Sigmoid colon (tissue), 7 donors: Measurements from ENCODE around the gene PUS10. TPM values are rescaled to one million over a fixed set of nuclear protein-coding genes. Genes with fewer than 3 reads are reported as not detected.
"Not testable (repeated sequence)": the region's sequence is repeated elsewhere in the genome, so short reads cannot be mapped to it uniquely, and the experiment has no call there.

Experiments used
- DNase-seq: peaks from one replicate; pipeline ENCODE4 v3.0.0-alpha.2; 2019
- H3K27ac ChIP-seq, 4 donors: fragments of 200-600 bp; sonication (generic); one replicate each; pipeline ENCODE4 v1.5.1; 2016 to 2019; ENCODE audit warnings: mild to moderate bottlenecking in 1 of 4
- H3K27me3 ChIP-seq, 3 donors: fragments of 200-600 bp; sonication (generic); one replicate each; pipeline ENCODE4 v1.5.1; 2019; ENCODE audit warnings: mild to moderate bottlenecking in 1 of 3
- H3K36me3 ChIP-seq, 4 donors: fragments of 200-600 bp; sonication (generic); one replicate each; pipeline ENCODE4 v1.5.1; 2016 to 2019
- H3K4me1 ChIP-seq, 4 donors: fragments of 200-600 bp; sonication (generic); one replicate each; pipeline ENCODE4 v1.5.1; 2017 to 2019
- H3K4me3 ChIP-seq, 4 donors: fragments of 200-600 bp; sonication (generic); one replicate each; pipeline ENCODE4 v1.5.1; 2017 to 2019; ENCODE audit warnings: mild to moderate bottlenecking in 2 of 4, moderate library complexity in 1 of 4
- H3K9me3 ChIP-seq, 4 donors: fragments of 200-600 bp in 3 of 4; sonication (generic) in 3 of 4; one replicate each; pipeline versions ENCODE4 v1.5.1 to v1.6.1; 2013 to 2019
- EP300 ChIP-seq, 4 donors: sonication (generic); formaldehyde crosslinking; IDR thresholded peaks; one replicate each; pipeline ENCODE4 v1.6.1; 2017; ENCODE audit warnings: antibody characterized with exemption in 4 of 4
- POLR2A ChIP-seq, 2 donors: fragments of 450-650 bp; IDR thresholded peaks; one replicate each; pipeline ENCODE4 v1.6.1; 2016; ENCODE audit warnings: antibody characterized with exemption in 2 of 2, mild to moderate bottlenecking in 2 of 2, moderate library complexity in 2 of 2
- POLR2AphosphoS5 ChIP-seq, 4 donors: sonication (generic); formaldehyde crosslinking; IDR thresholded peaks; one replicate each; pipeline ENCODE4 v1.6.1; 2017; ENCODE audit warnings: antibody characterized with exemption in 4 of 4
- WGBS, 2 donors: extraction: QIAGEN DNeasy Blood & Tissue Kit; methylation state at CpG; one replicate each; pipeline ENCODE4 v1.1.7; 2013; 5-methylcytosine and 5-hydroxymethylcytosine counted together
- intact Hi-C: fragments of 100-400 bp; cut with DNase I; formaldehyde crosslinking; loops from one replicate; pipeline ENCODE4 v1.15.1; 2023
- polyA plus RNA-seq, 3 donors: library from polyadenylated mRNA; stranded (reverse); fragments of 200-250 nt; gene quantifications; one replicate each; pipeline ENCODE4 v1.2.3, GENCODE V29; 2013
- total RNA-seq, 4 donors: library from RNA; depleted of rRNA; stranded (reverse); fragments of >200 nt; gene quantifications; one replicate each; pipeline ENCODE4 v1.1.0, GENCODE V29; 2016
- TF ChIP-seq, protein P1 (sequence below), 4 experiments: fragments of 450-650 bp in 3 of 4; fragments of 200-600 bp in 1 of 4; IDR thresholded peaks; one replicate each; pipeline ENCODE4 v1.5.1; 2016 to 2019; ENCODE audit warnings: antibody characterized with exemption in 4 of 4, mild to moderate bottlenecking in 3 of 4, moderate library complexity in 2 of 4
- donor health status: healthy with polysubstance abuse.
- donor health status: Bipolar disorder and iron deficiency.
- donor health status: healthy.

PUS10 gene
- total and polyA plus RNA-seq, 7 donors, result 3.1 to 8.3 (median 5.0) TPM

DNA sequence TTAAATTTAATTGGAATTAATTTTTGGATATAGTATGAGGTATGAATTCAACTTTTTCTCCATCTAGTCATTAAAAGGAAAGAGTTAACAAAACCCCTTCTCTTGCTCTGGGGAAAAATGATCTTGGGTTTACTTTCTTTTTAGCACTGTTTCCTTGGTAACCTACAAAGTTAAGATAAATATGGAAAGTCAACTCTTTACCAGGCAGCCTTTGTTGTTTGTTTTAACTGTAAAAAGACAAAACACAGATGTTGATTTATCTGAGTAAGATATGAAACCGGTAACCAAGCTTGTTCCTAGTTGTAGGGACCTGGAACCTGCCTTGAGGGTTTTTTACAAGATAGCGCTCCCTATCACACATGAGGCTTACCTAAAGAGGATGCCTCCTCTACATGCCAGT is 37.5 kb upstream of the PUS10 start:
- H3K27me3 ChIP-seq, result no peaks in the 10 kb centered on the region
- no peaks in the 10 kb centered on the region for H3K9me3 ChIP-seq
- intact Hi-C loops, result no loop called here
- H3K4me3 ChIP-seq, result no peak overlapping the region
- TF ChIP-seq, protein P1, sequence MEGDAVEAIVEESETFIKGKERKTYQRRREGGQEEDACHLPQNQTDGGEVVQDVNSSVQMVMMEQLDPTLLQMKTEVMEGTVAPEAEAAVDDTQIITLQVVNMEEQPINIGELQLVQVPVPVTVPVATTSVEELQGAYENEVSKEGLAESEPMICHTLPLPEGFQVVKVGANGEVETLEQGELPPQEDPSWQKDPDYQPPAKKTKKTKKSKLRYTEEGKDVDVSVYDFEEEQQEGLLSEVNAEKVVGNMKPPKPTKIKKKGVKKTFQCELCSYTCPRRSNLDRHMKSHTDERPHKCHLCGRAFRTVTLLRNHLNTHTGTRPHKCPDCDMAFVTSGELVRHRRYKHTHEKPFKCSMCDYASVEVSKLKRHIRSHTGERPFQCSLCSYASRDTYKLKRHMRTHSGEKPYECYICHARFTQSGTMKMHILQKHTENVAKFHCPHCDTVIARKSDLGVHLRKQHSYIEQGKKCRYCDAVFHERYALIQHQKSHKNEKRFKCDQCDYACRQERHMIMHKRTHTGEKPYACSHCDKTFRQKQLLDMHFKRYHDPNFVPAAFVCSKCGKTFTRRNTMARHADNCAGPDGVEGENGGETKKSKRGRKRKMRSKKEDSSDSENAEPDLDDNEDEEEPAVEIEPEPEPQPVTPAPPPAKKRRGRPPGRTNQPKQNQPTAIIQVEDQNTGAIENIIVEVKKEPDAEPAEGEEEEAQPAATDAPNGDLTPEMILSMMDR (IDR thresholded peaks at IDR 0.05), result no peak
- TF ChIP-seq POLR2AphosphoS5 (IDR thresholded peaks at IDR 0.05), result no peak
- TF ChIP-seq POLR2A (IDR thresholded peaks at IDR 0.05), result no peak
- TF ChIP-seq EP300 (IDR thresholded peaks at IDR 0.05), result no peak
- no peak for DNase-seq
- H3K4me1 ChIP-seq, result no peaks in the 10 kb centered on the region
- H3K27ac ChIP-seq, result no peak overlapping the region
- WGBS, 2 donors, result 52 to 59% methylated on average over 2 of the region's 2 CpGs
- peaks cover 0 to 38% (median 3%) of the 10 kb centered on the region in 4 donors for H3K36me3 ChIP-seq

DNA sequence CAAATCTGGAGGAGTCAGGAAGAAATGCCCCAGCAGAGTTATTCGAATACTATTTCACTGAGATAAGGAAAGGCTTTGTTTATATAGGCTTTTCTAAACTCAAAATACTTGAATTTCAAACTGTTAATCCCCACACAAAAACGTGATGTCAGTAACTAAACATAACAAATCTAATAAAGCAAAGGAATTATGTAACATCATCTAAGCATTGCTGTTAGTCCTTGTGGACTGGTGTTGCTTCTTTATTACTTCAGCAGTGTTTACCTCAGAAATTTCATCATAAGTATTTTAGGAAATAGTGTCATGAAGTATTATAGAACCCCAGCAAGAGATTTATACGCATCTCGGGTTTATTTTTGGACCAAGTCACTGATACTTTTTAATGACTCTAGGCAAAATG is 27.9 kb upstream of the PUS10 start:
- TF ChIP-seq POLR2AphosphoS5 (IDR thresholded peaks at IDR 0.05) (peak in 1 of 4 donors; percentile 38), EP300 (IDR thresholded peaks at IDR 0.05) (no peak), POLR2A (IDR thresholded peaks at IDR 0.05) (no peak)
- Histone ChIP-seq H3K36me3 (peaks cover 0 to 42% (median 4%) of the 10 kb centered on the region in 4 donors), H3K27ac (peak overlapping the region in 3 of 4 donors; percentile 21 to 51 (median 49)), H3K27me3 (no peaks in the 10 kb centered on the region), H3K4me1 (peaks cover 0 to 15% (median 7%) of the 10 kb centered on the region in 4 donors), H3K9me3 (no peaks in the 10 kb centered on the region), H3K4me3 (no peak overlapping the region)
- no peak for DNase-seq
- intact Hi-C loops, result no loop called here
- WGBS, 2 donors, result 57 to 66% methylated on average over 4 of the region's 4 CpGs

DNA sequence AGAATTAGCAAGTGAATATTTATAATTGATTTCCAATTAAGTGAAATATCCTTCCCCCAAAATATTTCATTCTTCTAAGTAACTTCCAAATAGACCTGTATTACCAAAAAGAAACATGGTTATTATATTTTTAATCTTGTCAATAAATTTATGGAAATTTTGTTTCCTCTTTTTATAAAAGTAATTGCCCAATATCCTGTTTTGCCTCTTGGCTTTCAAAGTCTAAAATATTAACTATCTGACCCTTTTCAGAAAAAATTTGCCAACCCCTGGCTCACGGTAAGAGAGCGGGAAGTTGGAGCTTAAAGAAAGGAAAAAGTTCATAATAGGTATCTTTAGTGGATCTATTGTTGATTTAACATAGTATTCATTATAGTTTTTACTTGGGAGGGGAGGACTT is 27.2 kb upstream of the PUS10 start:
- Histone ChIP-seq H3K4me1 (peaks cover 0 to 15% (median 7%) of the 10 kb centered on the region in 4 donors), H3K27me3 (no peaks in the 10 kb centered on the region), H3K9me3 (no peaks in the 10 kb centered on the region), H3K27ac (peak overlapping the region in 3 of 4 donors; percentile 21 to 51 (median 49)), H3K4me3 (no peak overlapping the region), H3K36me3 (peaks cover 0 to 35% (median 2%) of the 10 kb centered on the region in 4 donors)
- DNase-seq, result no peak
- 93 to 94% methylated on average over 2 of the region's 2 CpGs for WGBS, 2 donors
- TF ChIP-seq, protein P1 (IDR thresholded peaks at IDR 0.05), result no peak
- no peak for TF ChIP-seq POLR2A (IDR thresholded peaks at IDR 0.05)
- no peak for TF ChIP-seq EP300 (IDR thresholded peaks at IDR 0.05)
- no peak for TF ChIP-seq POLR2AphosphoS5 (IDR thresholded peaks at IDR 0.05)
- intact Hi-C loops, result no loop called here

DNA sequence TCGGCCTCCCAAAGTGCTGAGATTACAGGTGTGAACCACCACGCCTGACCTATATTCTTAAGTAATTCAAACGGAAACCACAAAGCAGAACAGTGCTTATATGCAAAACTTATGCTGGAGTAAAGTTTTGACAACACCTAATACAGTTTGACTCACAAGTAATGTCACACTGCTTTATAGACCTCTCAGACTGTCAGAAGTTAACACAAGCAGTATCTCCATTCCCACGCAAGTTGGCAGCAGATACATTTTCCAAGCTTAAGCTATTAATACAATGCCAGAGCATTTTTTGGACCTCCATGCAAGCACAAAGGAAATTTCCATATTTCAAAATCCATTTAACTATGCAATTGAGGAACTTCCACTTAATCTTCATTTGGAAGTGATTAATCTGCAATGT is 26.6 kb upstream of the PUS10 start:
- Histone ChIP-seq H3K27ac (peak overlapping the region in 1 of 4 donors; percentile 24), H3K36me3 (peaks cover 0 to 29% (median 2%) of the 10 kb centered on the region in 4 donors), H3K4me1 (peaks cover 0 to 15% (median 7%) of the 10 kb centered on the region in 4 donors), H3K27me3 (no peaks in the 10 kb centered on the region), H3K4me3 (no peak overlapping the region), H3K9me3 (no peaks in the 10 kb centered on the region)
- DNase-seq, result no peak
- intact Hi-C loops, result no loop called here
- TF ChIP-seq, protein P1 (IDR thresholded peaks at IDR 0.05), result no peak
- no peak for TF ChIP-seq POLR2AphosphoS5 (IDR thresholded peaks at IDR 0.05)
- 73 to 81% methylated on average over 4 of the region's 4 CpGs for WGBS, 2 donors

DNA sequence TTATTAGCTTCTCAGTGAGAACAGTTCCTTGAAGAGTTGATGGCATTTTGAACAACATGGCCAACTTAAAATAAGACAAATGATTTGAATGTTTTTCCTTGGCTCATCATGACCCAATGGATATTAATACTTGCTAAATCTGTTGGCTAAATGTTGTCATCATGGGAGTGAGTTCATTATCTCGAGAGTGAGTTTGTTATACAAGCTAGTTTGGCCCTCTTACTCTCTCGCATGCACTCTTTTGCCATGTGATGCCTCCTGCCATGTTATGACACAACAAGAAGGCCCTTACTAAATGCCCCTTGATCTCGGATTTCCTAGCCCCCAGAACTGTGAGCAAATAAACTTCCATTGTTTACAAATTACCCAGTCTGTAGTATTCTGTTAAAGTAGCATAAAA is 24.8 kb upstream of the PUS10 start:
- Histone ChIP-seq H3K27me3 (no peaks in the 10 kb centered on the region), H3K36me3 (peaks cover 0 to 11% (median 0%) of the 10 kb centered on the region in 4 donors), H3K4me3 (no peak overlapping the region), H3K27ac (no peak overlapping the region), H3K4me1 (peaks cover 0 to 15% (median 7%) of the 10 kb centered on the region in 4 donors), H3K9me3 (no peaks in the 10 kb centered on the region)
- 86 to 88% methylated on average over 3 of the region's 3 CpGs for WGBS, 2 donors
- no peak for DNase-seq
- TF ChIP-seq, protein P1 (IDR thresholded peaks at IDR 0.05), result no peak
- no peak for TF ChIP-seq POLR2AphosphoS5 (IDR thresholded peaks at IDR 0.05)
- intact Hi-C loops, result no loop called here

DNA sequence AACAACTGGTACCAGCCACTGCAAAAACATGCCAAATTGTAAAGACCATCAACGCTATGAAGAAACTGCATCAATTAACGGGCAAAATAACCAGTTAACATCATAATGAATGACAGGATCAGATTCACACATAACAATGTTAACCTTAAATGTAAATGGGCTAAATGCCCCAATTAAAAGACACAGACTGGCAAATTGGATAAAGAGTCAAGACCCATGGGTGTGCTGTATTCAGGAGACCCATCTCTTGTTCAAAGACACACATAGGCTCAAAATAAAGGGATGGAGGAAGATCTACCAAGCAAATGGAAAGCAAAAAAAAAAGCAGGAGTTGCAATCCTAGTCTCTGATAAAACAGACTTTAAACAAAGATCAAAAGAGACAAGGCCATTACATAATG is 18.6 kb upstream of the PUS10 start:
- H3K27ac ChIP-seq, H3K4me1 ChIP-seq, H3K9me3 ChIP-seq, DNase-seq, H3K4me3 ChIP-seq, H3K27me3 ChIP-seq, intact Hi-C loops: not testable (repeated sequence)
- peaks cover 19 to 40% (median 23%) of the 10 kb centered on the region in 4 donors for H3K36me3 ChIP-seq
- 98 to 99% methylated on average over 2 of the region's 2 CpGs for WGBS, 2 donors

DNA sequence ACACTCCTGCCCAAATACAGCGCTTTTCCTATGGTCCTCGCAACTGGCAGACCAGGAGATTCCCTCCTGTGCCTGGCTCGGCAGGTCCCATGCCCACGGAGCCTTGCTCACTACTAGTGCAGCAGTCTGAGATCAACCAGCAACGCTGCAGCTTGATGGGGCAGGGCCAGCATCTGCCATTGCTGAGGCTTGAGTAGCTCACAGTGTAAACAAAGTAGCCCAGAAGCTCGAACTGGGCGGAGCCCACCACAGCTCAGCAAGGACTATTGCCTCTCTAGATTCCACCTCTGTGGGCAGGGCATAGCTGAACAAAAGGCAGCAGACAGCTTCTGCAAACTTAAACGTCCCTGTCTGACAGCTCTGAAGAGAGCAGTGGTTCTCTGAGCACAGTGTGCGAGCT is 16.5 kb upstream of the PUS10 start:
- whole genome bisulfite sequencing, 2 donors, result 93 to 97% methylated on average over 9 of the region's 9 CpGs
- H3K36me3 ChIP-seq, result peaks cover 21 to 49% (median 27%) of the 10 kb centered on the region in 4 donors
- H3K9me3 ChIP-seq, H3K4me1 ChIP-seq, DNase-seq, intact Hi-C loops, H3K4me3 ChIP-seq, H3K27me3 ChIP-seq, H3K27ac ChIP-seq: not testable (repeated sequence)
